Measurements from ENCODE around the gene PARD3B. TPM values are rescaled to one million over a fixed set of nuclear protein-coding genes. Genes with fewer than 3 reads are reported as not detected.

The PARD3B gene
- total and polyA plus RNA-seq, 2 of the 8 experiments (the other 6 are each of a cell fraction or from before 2014, with no cell fraction given), result 1.2 to 5.7 TPM

DNA sequence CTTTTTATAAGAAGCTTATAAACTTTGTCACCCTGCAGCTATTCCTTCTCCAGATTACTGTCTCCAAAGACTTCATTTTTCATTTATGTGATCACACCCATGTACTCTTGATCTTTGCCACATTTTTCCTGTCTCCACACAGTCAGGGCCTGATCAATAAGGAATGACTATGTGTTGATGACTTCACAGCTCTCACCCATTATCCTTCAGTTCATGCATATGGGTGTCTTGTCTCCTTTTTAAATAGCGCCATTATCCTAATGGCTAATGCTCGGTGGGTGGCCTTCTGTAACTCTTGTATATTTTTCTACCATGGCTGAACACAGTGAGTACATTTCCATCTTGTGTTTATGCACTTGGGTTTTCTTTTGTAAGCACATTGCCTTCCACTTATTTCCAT, 801.4 kb downstream of the PARD3B start (continued):
- TF ChIP-seq CHD7 (IDR thresholded peaks at IDR 0.05; ENCODE audit: insufficient replicate concordance, low read length) (no peak), RAD21 (IDR thresholded peaks at IDR 0.05 in 1 of 2, conservative IDR thresholded peaks at IDR 0.05 in 1 of 2; ENCODE audit: low read depth in 2 of 2, low read length in 2 of 2) (no peak), NANOG (IDR thresholded peaks at IDR 0.05; ENCODE audit: insufficient read depth, low read depth, low read length, poor library complexity, severe bottlenecking) (no peak), EGR1 (IDR thresholded peaks at IDR 0.05; ENCODE audit: borderline replicate concordance, low read depth, low read length) (no peak)
- TF ChIP-seq, protein P1, sequence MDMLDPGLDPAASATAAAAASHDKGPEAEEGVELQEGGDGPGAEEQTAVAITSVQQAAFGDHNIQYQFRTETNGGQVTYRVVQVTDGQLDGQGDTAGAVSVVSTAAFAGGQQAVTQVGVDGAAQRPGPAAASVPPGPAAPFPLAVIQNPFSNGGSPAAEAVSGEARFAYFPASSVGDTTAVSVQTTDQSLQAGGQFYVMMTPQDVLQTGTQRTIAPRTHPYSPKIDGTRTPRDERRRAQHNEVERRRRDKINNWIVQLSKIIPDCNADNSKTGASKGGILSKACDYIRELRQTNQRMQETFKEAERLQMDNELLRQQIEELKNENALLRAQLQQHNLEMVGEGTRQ (IDR thresholded peaks at IDR 0.05; ENCODE audit: low read length), result no peak

All from H1 (cell line).